Ascending aorta (tissue), 2 donors: ENCODE measurements around the gene GOLGA7B. TPM values are rescaled to one million over a fixed set of nuclear protein-coding genes. Genes with fewer than 3 reads are reported as not detected.

ENCODE experiments used
- DNase-seq, 2 donors: peaks; one replicate each; pipeline ENCODE4 v3.0.0-alpha.2; 2019; ENCODE audit warnings: low spot score in 2 of 2
- H3K27ac ChIP-seq, 2 donors: fragments of 200-600 bp; sonication (generic); one replicate each; pipeline ENCODE4 v1.5.1; 2016 to 2017; ENCODE audit warnings: mild to moderate bottlenecking in 1 of 2
- H3K27me3 ChIP-seq: fragments of 200-600 bp; sonication (generic); one replicate; pipeline ENCODE4 v1.5.1; 2017
- H3K36me3 ChIP-seq, 2 donors: fragments of 200-600 bp; sonication (generic); one replicate each; pipeline ENCODE4 v1.5.1; 2016
- H3K4me1 ChIP-seq, 2 donors: fragments of 200-600 bp; sonication (generic); one replicate each; pipeline ENCODE4 v1.5.1; 2016 to 2017; ENCODE audit warnings: mild to moderate bottlenecking in 1 of 2
- H3K4me3 ChIP-seq, 2 donors: fragments of 200-600 bp; sonication (generic); one replicate each; pipeline ENCODE4 v1.5.1; 2016 to 2017; ENCODE audit warnings: mild to moderate bottlenecking in 1 of 2
- H3K9me3 ChIP-seq, 2 donors: fragments of 200-600 bp; sonication (generic); one replicate each; pipeline ENCODE4 v1.5.1; 2016
- intact Hi-C: fragments of 100-400 bp; cut with DNase I; formaldehyde crosslinking; loops from one replicate; pipeline ENCODE4 v1.15.1; 2023
- total RNA-seq: library from RNA; depleted of rRNA; stranded (reverse); fragments of >200 nt; gene quantifications from one replicate; pipeline ENCODE4 v1.1.0, GENCODE V29; 2016
- TF ChIP-seq, protein P1 (sequence below), 3 experiments: fragments of 200-600 bp in 2 of 3; fragments of 450-650 bp in 1 of 3; sonication (generic) in 2 of 3; IDR thresholded peaks; one replicate each; pipeline ENCODE4 v1.5.1; 2016 to 2019; ENCODE audit warnings: antibody characterized with exemption in 3 of 3, mild to moderate bottlenecking in 1 of 3, moderate library complexity in 1 of 3

Gene GOLGA7B
- total RNA-seq, 1 donor from 2014 or later = 0.11 TPM

DNA sequence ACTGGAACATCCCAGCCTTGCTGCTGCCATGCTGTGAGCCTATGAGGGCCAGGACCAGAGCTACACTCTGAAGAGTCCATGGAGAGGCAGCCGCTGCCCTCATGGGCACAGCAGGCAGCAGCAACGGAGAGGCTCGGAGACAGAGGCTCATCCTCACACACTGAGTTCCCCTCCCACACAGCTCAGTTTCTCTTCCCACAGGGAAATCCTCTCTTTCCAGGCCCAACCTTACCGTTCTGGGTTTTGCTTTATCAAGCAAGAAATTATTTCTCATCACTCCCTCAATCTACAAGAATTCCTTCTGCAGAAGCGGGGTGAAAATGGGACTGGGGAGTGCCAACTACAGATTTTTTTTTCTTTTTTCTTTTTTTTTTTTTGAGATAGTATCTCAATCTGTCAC is 36.6 kb downstream of the GOLGA7B start:
- Histone ChIP-seq H3K9me3 (no peaks in the 10 kb centered on the region), H3K27ac (no peak overlapping the region), H3K4me3 (no peak overlapping the region), H3K27me3 (no peaks in the 10 kb centered on the region), H3K4me1 (peaks cover 4 to 6% of the 10 kb centered on the region in 2 donors), H3K36me3 (no peaks in the 10 kb centered on the region)
- TF ChIP-seq, protein P1, sequence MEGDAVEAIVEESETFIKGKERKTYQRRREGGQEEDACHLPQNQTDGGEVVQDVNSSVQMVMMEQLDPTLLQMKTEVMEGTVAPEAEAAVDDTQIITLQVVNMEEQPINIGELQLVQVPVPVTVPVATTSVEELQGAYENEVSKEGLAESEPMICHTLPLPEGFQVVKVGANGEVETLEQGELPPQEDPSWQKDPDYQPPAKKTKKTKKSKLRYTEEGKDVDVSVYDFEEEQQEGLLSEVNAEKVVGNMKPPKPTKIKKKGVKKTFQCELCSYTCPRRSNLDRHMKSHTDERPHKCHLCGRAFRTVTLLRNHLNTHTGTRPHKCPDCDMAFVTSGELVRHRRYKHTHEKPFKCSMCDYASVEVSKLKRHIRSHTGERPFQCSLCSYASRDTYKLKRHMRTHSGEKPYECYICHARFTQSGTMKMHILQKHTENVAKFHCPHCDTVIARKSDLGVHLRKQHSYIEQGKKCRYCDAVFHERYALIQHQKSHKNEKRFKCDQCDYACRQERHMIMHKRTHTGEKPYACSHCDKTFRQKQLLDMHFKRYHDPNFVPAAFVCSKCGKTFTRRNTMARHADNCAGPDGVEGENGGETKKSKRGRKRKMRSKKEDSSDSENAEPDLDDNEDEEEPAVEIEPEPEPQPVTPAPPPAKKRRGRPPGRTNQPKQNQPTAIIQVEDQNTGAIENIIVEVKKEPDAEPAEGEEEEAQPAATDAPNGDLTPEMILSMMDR (IDR thresholded peaks at IDR 0.05) = no peak
- no peak for DNase-seq
- intact Hi-C loops = no loop called here

DNA sequence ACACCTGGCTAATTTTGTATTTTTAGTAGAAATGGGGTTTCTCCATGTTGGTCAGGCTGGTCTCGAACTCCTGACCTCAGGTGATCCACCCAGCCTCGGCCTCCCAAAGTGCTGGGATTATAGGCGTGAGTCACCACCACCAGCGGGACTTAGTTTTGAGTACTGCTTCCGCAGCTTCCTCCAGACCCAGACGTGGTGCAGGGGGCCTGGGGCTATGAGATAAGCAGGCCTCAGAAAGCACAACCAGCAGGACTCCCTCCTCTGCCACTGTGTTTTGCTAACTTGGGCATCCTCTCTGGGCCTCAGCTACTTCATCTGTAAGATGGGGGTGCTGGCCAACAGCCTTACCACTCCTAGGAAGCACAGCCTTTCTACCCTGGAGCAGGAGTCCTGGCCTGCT is 37.8 kb downstream of the GOLGA7B start:
- intact Hi-C loops = no loop called here
- TF ChIP-seq, protein P1 (IDR thresholded peaks at IDR 0.05) = no peak

DNA sequence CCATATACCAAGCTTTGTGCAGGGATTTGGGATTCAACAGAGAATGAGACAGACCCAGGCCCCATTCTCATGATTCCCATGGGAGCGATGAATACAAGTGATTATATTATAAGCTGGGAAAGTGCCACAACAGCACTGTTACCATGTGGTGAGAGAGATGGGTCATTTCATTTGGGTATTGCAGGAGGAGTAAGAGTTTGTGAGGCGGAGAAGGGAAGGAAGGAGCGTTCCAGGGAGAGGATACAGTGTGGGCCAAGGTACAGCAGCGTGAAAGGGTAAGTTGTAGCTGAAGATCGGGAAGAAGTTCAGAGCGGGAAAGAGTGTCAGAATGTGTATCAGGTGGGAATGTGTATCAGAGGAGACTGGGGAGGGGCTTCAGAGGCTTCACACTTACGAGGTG is 38.5 kb downstream of the GOLGA7B start:
- TF ChIP-seq, protein P1 (IDR thresholded peaks at IDR 0.05) = no peak
- H3K36me3 ChIP-seq = no peaks in the 10 kb centered on the region
- no peak overlapping the region for H3K4me3 ChIP-seq
- no peaks in the 10 kb centered on the region for H3K4me1 ChIP-seq
- H3K27ac ChIP-seq = no peak overlapping the region
- no peaks in the 10 kb centered on the region for H3K27me3 ChIP-seq
- no peak for DNase-seq
- H3K9me3 ChIP-seq = no peaks in the 10 kb centered on the region
- intact Hi-C loops = no loop called here

More for the DNA sequence above, 37.8 kb downstream of the GOLGA7B start:
- H3K9me3 ChIP-seq = no peaks in the 10 kb centered on the region
- no peak overlapping the region for H3K27ac ChIP-seq
- no peak overlapping the region for H3K4me3 ChIP-seq
- H3K4me1 ChIP-seq = peaks cover 0 to 2% of the 10 kb centered on the region in 2 donors
- DNase-seq = no peak
- H3K36me3 ChIP-seq = no peaks in the 10 kb centered on the region
- no peaks in the 10 kb centered on the region for H3K27me3 ChIP-seq

DNA sequence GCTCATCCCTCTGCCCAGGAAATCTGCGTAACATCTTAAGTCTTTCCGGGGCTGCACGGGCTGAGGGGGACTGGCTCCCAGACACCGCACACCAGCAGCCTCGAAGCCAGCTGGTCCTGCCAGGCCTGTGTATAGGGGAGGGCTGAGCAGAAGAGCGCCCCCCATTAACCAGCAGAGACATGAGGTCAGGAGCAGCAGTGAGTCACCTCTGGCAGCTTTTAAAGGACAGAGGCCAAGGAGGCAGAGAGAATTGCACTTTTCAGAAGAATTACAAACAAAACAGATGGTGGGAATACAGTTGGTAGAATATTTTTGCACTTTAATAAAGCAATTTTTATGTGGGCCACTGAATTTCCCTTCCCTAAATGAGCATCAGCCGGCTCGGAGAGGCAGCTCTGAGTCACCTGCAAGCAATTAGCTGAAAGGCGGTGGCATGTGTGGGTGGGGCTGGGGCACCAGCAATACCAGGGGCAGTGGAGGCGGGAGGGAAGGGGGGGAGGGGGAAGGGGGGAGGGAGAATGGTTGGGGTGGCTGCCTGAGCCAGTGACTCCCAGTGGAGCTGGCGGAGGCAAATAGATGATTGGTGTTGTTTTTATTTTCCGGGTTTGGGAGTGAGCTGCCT is 39.1 kb downstream of the GOLGA7B start:
- H3K4me3 ChIP-seq = no peak overlapping the region
- H3K9me3 ChIP-seq = no peaks in the 10 kb centered on the region
- peak overlapping the region; percentile 12 to 16 for H3K27ac ChIP-seq
- TF ChIP-seq, protein P1 (IDR thresholded peaks at IDR 0.05) = no peak
- peak in 1 of 2 donors; percentile 72 for DNase-seq
- intact Hi-C loops = no loop called here
- no peaks in the 10 kb centered on the region for H3K36me3 ChIP-seq
- H3K27me3 ChIP-seq = no peaks in the 10 kb centered on the region
- no peaks in the 10 kb centered on the region for H3K4me1 ChIP-seq

DNA sequence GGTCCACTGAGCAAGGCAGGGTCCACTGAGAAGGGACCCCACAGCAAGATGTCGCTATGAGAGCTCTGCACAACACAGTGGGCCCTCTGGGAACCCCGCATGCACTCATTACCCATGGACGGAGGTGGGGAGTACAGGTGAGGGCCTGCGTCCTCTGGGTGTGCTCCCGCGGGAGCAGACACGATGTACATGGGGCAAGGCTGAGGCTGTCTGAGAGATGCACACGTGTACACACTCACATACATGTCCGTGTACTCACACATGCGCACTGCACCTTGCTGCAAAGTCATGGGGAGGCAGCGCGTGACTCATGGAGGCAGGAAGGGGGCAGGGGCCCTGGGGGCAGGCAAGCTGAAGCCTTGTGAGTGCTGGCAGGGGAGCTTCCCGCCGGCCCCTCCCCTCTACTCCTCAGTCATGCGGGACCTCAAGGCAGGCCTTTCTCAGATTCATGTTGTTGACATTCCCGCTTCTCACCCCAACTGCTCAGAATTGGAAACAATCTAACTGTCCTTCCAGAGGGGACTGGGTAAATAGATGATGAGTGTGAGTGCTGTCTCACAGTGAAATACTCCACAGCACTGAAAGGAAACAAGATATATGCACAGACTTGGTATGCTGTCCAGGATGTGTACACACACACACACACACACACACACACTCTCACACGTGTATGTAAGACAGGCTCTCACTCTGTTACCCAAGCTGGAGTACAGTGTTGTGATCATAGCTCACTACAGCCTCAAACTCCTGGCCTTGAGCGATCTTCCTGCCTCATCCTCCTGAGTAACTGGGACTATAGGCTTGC is 40.0 kb downstream of the GOLGA7B start:
- TF ChIP-seq, protein P1 (IDR thresholded peaks at IDR 0.05) = no peak
- no peaks in the 10 kb centered on the region for H3K27me3 ChIP-seq
- no peak for DNase-seq
- no peaks in the 10 kb centered on the region for H3K9me3 ChIP-seq
- intact Hi-C loops = no loop called here
- no peak overlapping the region for H3K4me3 ChIP-seq
- peak overlapping the region; percentile 12 to 22 for H3K27ac ChIP-seq
- H3K36me3 ChIP-seq = no peaks in the 10 kb centered on the region
- H3K4me1 ChIP-seq = no peaks in the 10 kb centered on the region
